HL-60 (cell line): ENCODE measurements around the gene PRR12.

Source experiments
- CTCF ChIP-seq: IDR thresholded peaks from one replicate; pipeline ENCODE4 v1.5.1; 2011; ENCODE audit warnings: low read length, control low read depth, inconsistent platforms; ENCODE audit not compliant: insufficient read depth
- GABPA ChIP-seq: IDR thresholded peaks from 2 replicates; pipeline ENCODE4 v1.6.1; 2012; ENCODE audit warnings: low read depth
- POLR2AphosphoS5 ChIP-seq: IDR thresholded peaks from 2 replicates; pipeline ENCODE4 v1.6.1; 2012; ENCODE audit warnings: low read depth
- REST ChIP-seq: IDR thresholded peaks from 2 replicates; pipeline ENCODE4 v1.6.1; 2012; ENCODE audit warnings: low read depth; ENCODE audit not compliant: insufficient replicate concordance
- SPI1 ChIP-seq: IDR thresholded peaks from 2 replicates; pipeline ENCODE4 v1.6.1; 2012; ENCODE audit warnings: low read depth, mild to moderate bottlenecking, borderline replicate concordance

- TF ChIP-seq CTCF = no peak
- peak; percentile 9; the same call in 1 of the 2 replicates for TF ChIP-seq POLR2AphosphoS5
- TF ChIP-seq SPI1 = no peak
- no peak for TF ChIP-seq GABPA
- TF ChIP-seq REST = no peak
Measured at GRCh38 chr19:49590971-49591730, at the start of gene PRR12.
